MM.1S (cell line): ENCODE measurements around the gene HOXA6.

Experiments
- CTCF ChIP-seq: fragments of 300-600 bp; sonication (generic); IDR thresholded peaks from 2 replicates; pipeline ENCODE4 v1.5.1; 2016; ENCODE audit warnings: antibody characterized with exemption, low read length, mixed read lengths
- EZH2 ChIP-seq: fragments of 300-600 bp; sonication (generic); optimal IDR thresholded peaks from 2 replicates; pipeline ENCODE3; 2017; ENCODE audit warnings: low read depth, mild to moderate bottlenecking, antibody characterized with exemption, low read length, mixed read lengths
- EZH2phosphoT487 ChIP-seq: fragments of 300-600 bp; sonication (generic); IDR thresholded peaks from 2 replicates; pipeline ENCODE4 v1.6.1; 2018; ENCODE audit warnings: antibody characterized with exemption, low read length

- no peak for TF ChIP-seq CTCF
- TF ChIP-seq EZH2phosphoT487: no peak
- no peak for TF ChIP-seq EZH2
These were observed 1.4 kb upstream of the HOXA6 start for GRCh38 chr7:27148756-27149641.
